HG03025 (cell line): ENCODE results near the gene BASP1.
"Not testable (repeated sequence)": the region's sequence is repeated elsewhere in the genome, so short reads cannot be mapped to it uniquely, and the experiment has no call there.

Source experiments
- ATAC-seq: cut with Tn5 transposase; IDR thresholded peaks from one replicate; pipeline ENCODE4 v1.9.1; 2021; ENCODE audit warnings: mild to moderate bottlenecking, moderate library complexity; ENCODE audit not compliant: unreplicated experiment, low FRiP score

BASP1 gene

DNA sequence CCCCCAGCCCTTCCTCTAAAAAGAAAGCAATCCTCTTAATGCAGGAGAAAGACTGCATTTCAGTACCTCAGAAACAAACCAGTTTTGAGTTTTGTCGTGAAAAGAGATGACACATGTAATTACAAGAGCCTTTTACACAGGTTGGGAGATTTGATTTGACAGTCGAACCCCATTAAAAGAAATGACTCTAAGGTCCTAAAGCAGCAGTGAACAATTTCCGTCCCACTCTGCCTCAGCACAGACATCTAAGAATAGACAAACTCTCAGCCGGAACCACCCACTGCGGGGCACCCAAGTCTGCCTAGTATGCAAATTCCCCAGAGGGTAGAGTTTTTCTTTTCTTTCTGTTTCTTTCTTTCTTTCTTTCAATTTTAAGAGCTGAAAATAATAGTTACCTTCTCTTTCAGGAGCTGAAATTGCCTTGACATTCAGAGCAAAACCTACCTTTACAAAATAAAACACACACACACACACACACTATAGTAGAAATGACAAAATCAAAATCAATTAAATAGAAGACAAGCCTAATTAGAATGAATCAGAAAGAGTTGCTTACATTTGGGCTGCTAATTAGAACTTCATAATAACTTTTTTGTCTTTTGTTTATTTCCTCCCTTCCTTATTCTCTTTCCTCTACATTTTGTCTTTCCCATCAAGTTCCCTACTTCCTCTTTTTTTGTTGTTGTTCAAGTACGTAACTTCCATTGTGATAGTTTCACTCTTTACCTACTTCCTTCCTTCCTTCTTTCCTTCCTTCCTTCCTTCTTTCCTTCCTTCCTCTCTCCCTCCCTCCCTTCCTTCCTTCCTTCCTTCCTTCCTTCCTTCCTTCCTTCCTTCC is 65.1 kb downstream of the BASP1 start:
- ATAC-seq: peak; percentile 98

GRCh38 chr5:17283121-17283415 is 65.6 kb downstream of the BASP1 start:
- no peak for ATAC-seq

DNA sequence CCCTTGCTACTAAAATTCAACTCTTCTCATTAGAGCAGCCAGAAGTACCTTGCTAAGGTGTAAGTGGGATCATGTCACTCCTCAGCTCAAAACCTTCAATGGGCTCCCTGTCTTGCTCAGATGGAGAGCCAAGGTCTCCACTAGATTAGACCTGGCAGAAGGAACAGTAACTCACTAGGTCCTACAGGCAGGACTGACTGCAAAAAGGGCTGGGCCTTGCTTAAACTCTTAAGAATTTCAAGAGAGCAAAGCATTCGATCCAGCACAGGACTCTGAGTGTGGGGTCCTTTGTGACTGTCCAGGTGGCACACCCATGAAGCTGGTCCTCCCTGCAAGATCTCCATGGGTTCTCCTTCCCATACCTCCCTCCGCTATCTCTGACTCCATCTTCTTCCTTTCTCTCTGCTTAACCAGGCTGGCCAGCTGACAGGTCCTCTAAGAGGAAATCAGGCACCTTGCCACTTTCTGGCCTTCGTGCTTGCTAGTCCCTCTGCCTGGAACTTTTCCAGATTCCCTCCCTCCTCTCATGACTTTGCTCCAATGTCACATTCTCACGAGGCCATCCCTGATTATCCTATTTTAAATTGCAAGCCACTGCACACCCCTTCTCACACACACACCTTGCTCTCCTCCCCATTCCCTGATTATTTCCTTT is 70.2 kb downstream of the BASP1 start:
- ATAC-seq: no peak

DNA sequence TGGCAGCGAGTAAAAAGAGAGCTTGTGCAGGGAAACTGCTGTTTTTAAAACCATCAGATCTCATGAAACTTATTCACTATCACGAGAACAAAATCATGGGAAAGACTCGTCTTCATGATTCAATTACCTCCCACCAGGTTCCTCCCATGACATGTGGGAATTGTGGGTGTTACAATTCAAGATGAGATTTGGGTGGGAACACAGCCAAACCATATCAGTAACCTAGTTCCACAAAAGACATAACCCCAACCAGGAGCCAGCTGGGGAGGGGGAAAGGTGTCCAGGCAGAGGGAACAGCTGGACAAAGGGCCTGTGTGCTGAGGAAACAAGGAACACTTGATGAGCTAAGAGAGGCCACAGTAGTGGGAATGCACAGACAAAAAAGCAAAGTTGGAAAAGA is 71.1 kb downstream of the BASP1 start:
- ATAC-seq: no peak

DNA sequence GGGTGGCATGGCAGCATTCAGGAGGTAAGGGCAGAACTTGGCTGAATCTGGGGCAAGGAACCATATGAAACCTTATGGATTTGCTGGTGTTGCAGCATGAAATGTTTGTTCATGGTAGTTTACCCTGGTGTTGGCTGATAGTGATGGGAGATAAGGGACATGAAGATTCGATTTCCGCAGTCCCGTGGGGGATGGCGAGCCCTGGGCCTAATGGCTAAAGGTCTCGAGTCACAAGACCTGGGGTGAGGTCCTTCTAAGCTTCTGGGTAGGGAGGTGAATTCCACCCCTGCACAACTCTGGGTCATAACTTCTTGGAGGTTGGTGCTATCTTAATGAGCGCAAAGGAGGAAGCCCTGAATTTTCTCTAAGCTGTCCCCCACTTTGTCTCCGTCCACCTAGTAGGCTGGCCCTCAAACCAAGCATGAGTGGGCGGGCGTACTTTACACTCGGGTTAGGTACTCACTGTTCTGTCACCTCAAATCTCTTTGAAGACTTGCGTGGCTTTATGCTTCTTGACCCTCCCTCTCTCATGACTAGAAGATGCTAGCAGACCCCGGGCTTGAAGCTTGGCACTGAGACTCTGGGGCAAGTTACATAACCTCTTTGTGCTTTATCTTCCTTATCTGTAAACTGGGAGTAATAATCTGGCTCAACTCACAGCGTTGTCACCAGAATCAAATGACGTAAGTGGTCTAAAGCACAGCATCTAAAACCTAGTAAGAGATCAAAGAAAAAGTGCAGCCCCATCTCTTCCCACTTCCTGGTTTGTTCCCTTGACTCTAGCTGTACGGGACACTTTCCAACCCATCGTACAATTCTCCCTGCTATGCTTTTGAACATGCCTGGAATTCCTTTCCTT is 72.5 kb downstream of the BASP1 start:
- ATAC-seq: no peak

DNA sequence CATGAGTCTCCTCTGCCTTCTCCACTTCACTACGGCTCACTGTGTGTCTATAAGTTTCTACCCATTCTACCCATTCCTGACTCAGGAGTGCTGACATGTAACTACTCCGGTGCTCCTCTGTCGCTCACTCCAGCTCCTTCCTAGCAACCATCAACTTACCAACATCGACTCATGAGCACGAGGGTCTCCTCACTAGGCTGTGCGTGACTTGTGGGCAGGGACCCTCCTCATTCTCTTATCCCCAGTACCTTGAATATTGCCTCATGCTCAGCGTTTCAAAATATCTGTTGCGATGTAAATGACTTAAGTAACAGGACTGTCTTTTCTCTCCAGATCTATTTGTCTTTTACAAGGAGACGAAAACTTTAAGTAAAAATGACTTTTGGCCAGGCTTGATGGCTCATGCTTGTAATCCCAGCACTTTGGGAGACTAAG is 73.1 kb downstream of the BASP1 start:
- ATAC-seq: no peak

DNA sequence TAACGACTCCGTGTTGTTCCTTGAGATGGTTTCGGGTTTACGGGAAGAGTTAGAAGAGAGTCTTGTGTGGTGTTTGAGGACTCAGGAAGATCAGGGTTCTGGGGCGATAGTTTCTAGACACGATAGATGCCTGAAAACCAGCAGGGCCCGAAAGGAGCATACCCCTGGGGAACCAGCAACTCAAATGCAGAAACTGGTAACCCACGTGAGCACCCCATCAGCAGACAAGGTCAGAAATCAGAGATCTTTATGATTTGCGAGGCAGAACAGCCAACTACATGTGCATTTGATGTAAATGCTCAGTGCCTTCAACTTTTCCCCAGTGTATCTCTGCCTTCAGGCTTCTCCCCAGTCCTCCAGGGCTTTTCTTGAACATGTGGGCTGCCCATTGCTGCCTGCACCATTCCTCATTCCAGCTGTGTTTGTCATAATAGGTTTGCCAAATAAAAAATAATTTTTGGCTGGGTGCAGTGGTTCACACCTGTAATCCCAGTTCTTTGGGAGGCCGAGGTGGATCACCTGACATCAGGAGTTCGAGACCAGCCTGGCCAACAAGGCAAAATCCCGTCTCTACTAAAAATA is 75.1 kb downstream of the BASP1 start:
- ATAC-seq: no peak

GRCh38 chr5:17294639-17295311 is 77.3 kb downstream of the BASP1 start:
- no peak for ATAC-seq

DNA sequence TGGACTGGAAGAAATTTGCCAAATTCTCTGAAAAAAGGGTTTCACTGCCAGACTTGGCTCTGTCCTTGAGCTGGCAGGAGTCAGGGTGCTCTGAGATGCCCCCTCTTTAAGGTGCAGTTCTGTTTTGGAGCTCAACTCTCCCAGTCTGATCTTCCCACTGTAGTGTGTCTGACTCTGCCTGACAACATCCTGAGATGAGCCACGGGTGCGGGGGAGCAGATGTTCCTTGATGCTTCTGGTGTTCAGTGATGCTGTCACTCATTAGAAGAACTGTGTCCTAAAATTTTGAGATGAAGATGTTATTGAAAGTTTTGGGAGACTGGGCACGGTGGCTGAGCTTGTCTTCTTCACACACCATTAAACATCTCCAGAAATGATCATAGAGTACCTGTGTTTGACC is 78.2 kb downstream of the BASP1 start:
- no peak for ATAC-seq

DNA sequence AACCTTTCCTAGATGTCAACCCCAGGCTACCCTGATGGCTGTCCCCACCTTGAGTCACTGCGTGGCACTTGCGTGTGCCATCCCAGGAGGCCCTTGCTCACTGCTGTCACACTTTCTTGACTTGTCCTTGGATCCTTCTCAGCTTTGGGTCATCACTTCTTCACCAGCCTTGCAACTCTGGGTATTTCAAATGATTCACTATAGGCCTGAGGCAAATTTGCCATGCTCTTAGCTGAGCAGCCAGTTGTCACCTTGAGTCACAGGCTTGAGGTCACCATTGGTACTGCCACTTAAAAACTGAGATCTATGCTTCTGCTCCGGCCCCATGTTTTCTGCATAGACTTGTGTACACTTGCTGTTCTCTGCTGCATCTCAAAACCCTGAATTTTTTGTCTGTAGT is 84.7 kb downstream of the BASP1 start:
- no peak for ATAC-seq

GRCh38 chr5:17302604-17303003 is 85.2 kb downstream of the BASP1 start:
- ATAC-seq: no peak

- no peak for ATAC-seq
These were observed 86.9 kb downstream of the BASP1 start for GRCh38 chr5:17304282-17304681.

GRCh38 chr5:17305017-17305416 is 87.6 kb downstream of the BASP1 start:
- no peak for ATAC-seq

- ATAC-seq: no peak
These were observed 88.7 kb downstream of the BASP1 start for GRCh38 chr5:17305964-17306725.

DNA sequence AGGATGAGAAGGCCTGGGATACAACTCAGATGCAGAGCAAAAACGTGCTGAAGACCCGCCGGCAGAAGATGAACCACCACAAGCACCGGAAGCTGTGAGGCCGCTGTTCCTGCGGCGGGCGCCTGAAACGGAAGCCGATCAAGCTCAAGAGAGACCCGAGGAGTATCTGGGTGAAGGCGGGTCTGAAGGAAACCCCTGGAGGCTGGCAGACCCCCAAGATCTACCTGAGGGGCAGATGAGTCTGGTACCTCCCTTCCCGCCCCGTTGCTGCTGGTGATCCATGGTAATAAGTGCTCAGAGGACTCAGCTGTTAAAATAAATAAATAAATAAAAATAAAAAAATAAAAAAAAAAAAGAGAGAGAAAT is 89.3 kb downstream of the BASP1 start:
- ATAC-seq: no peak

- ATAC-seq: not testable (repeated sequence)
These were observed 90.0 kb downstream of the BASP1 start for GRCh38 chr5:17307440-17307839.

DNA sequence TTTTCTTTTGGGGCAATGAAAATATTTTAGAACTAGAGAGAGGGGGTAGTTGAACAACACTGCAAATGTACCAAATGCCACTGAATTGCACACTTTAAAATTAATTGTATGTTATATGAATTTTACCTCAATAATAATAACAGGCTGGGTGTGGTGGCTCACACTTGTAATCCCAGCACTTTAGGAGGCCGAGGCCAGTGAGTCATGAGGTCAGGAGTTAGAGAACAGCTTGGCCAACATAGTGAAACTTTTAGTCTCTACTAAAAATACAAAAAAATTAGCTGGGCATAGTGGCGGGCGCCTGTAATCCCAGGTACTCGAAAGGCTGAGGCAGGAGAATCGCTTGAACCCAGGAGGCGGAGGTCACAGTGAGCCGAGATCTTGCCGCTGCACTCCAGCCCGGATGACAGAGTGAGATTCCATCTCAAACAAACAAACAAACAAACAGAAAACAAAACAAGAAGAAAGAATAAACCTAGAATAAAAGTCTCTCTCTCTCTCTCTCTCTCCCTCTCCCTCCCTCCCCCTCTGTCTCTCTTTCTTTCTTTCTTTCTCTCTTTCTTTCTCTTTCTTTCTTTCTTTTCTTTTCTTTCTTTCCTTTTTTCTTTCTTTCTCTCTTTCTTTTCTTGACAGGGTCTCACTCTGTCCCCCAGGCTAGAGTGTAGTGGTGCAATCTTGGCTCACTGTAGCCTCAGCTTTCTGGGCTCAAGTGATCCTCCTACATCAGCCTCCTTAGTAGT is 91.1 kb downstream of the BASP1 start:
- ATAC-seq: no peak

DNA sequence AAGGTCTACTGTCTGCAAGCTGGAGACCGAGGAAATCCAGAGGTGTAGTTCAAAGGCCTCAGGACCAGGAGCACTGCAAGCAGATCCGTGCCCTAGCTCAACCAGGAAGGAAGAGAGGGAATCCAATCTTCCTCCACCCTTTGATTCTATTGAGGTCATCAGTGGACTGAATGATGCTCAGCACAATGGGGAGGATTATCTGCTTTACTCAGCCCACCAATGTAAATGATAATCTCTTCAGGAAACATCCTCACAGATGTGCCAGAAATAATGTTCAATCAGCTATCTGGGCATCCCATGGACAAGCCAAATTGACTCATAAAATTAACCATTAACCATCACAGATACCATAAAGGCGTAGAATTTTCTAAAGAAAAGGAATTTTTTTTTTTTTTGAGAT is 92.0 kb downstream of the BASP1 start:
- no peak for ATAC-seq

- ATAC-seq: not testable (repeated sequence)
These were observed 93.1 kb downstream of the BASP1 start for GRCh38 chr5:17310502-17310901.
